Measurements from ENCODE around the gene TEC. TPM values are rescaled to one million over a fixed set of nuclear protein-coding genes. Genes with fewer than 3 reads are reported as not detected.

Gene TEC
- total and polyA plus RNA-seq, 10 donors, result 1.9 to 15.3 (median 7.2) TPM

GRCh38 chr4:48242511-48243195 is 27.0 kb downstream of the TEC start:
- no peaks in the 10 kb centered on the region for H3K9me3 ChIP-seq
- no peak overlapping the region for H3K4me3 ChIP-seq
- WGBS, 5 donors, result 47 to 73% (median 59%) methylated on average over 1 of the region's 1 CpG
- peaks cover 0 to 26% (median 10%) of the 10 kb centered on the region in 6 donors for H3K4me1 ChIP-seq
- no peaks in the 10 kb centered on the region for H3K36me3 ChIP-seq
- H3K27ac ChIP-seq, result no peak overlapping the region
- no peak for DNase-seq
- no peaks in the 10 kb centered on the region for H3K27me3 ChIP-seq (replicated peaks in 1 of 7)
- intact Hi-C loops (cut with DNase I; ENCODE audit: low total_unique reads), result no loop called here
- TF ChIP-seq POLR2A (IDR thresholded peaks at IDR 0.05) (no peak), POLR2AphosphoS5 (IDR thresholded peaks at IDR 0.05) (no peak)
- TF ChIP-seq, protein P1, sequence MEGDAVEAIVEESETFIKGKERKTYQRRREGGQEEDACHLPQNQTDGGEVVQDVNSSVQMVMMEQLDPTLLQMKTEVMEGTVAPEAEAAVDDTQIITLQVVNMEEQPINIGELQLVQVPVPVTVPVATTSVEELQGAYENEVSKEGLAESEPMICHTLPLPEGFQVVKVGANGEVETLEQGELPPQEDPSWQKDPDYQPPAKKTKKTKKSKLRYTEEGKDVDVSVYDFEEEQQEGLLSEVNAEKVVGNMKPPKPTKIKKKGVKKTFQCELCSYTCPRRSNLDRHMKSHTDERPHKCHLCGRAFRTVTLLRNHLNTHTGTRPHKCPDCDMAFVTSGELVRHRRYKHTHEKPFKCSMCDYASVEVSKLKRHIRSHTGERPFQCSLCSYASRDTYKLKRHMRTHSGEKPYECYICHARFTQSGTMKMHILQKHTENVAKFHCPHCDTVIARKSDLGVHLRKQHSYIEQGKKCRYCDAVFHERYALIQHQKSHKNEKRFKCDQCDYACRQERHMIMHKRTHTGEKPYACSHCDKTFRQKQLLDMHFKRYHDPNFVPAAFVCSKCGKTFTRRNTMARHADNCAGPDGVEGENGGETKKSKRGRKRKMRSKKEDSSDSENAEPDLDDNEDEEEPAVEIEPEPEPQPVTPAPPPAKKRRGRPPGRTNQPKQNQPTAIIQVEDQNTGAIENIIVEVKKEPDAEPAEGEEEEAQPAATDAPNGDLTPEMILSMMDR (IDR thresholded peaks at IDR 0.05 in 8 of 11, conservative IDR thresholded peaks at IDR 0.05 in 3 of 11), result no peak

GRCh38 chr4:48241731-48242130 is 27.9 kb downstream of the TEC start:
- H3K27ac ChIP-seq, result no peak overlapping the region
- no peaks in the 10 kb centered on the region for H3K36me3 ChIP-seq
- H3K27me3 ChIP-seq (replicated peaks in 1 of 7), result no peaks in the 10 kb centered on the region
- TF ChIP-seq POLR2AphosphoS5 (IDR thresholded peaks at IDR 0.05), result no peak
- TF ChIP-seq, protein P1 (IDR thresholded peaks at IDR 0.05 in 8 of 11, conservative IDR thresholded peaks at IDR 0.05 in 3 of 11), result no peak
- no peak for TF ChIP-seq POLR2A (IDR thresholded peaks at IDR 0.05)
- peaks cover 0 to 18% (median 7%) of the 10 kb centered on the region in 6 donors for H3K4me1 ChIP-seq
- 70 to 87% (median 82%) methylated on average over 2 of the region's 2 CpGs for WGBS, 5 donors
- no peaks in the 10 kb centered on the region for H3K9me3 ChIP-seq
- intact Hi-C loops (cut with DNase I; ENCODE audit: low total_unique reads), result no loop called here
- H3K4me3 ChIP-seq, result no peak overlapping the region
- DNase-seq, result no peak

- H3K4me3 ChIP-seq, result no peak overlapping the region
- no peaks in the 10 kb centered on the region for H3K36me3 ChIP-seq
- no peaks in the 10 kb centered on the region for H3K9me3 ChIP-seq
- no peak for DNase-seq
- intact Hi-C loops (cut with DNase I; ENCODE audit: low total_unique reads), result no loop called here
- TF ChIP-seq, protein P1 (IDR thresholded peaks at IDR 0.05 in 8 of 11, conservative IDR thresholded peaks at IDR 0.05 in 3 of 11), result no peak
- TF ChIP-seq POLR2A (IDR thresholded peaks at IDR 0.05), result no peak
- TF ChIP-seq POLR2AphosphoS5 (IDR thresholded peaks at IDR 0.05), result no peak
- no peaks in the 10 kb centered on the region for H3K27me3 ChIP-seq (replicated peaks in 1 of 7)
- H3K4me1 ChIP-seq, result peaks cover 0 to 34% (median 12%) of the 10 kb centered on the region in 6 donors
- no peak overlapping the region for H3K27ac ChIP-seq
- 23 to 32% (median 24%) methylated on average over 4 of the region's 4 CpGs for WGBS, 5 donors
Measured at GRCh38 chr4:48237996-48238645, 31.5 kb downstream of the TEC start.

- TF ChIP-seq POLR2A (IDR thresholded peaks at IDR 0.05) (no peak), POLR2AphosphoS5 (IDR thresholded peaks at IDR 0.05) (no peak)
- TF ChIP-seq, protein P1 (IDR thresholded peaks at IDR 0.05 in 8 of 11, conservative IDR thresholded peaks at IDR 0.05 in 3 of 11), result no peak
- H3K4me3 ChIP-seq, result no peak overlapping the region
- intact Hi-C loops (cut with DNase I; ENCODE audit: low total_unique reads), result no loop called here
- no peak overlapping the region for H3K27ac ChIP-seq
- no peak for DNase-seq
- no peaks in the 10 kb centered on the region for H3K36me3 ChIP-seq
- 80 to 92% (median 87%) methylated on average over 1 of the region's 1 CpG for WGBS, 5 donors
- H3K9me3 ChIP-seq, result no peaks in the 10 kb centered on the region
- H3K4me1 ChIP-seq, result peaks cover 0 to 24% (median 12%) of the 10 kb centered on the region in 6 donors
- no peaks in the 10 kb centered on the region for H3K27me3 ChIP-seq (replicated peaks in 1 of 7)
Measured at GRCh38 chr4:48235050-48235449, 34.6 kb downstream of the TEC start.

Data from spleen (tissue), 11 donors.